Measurements from ENCODE around the gene CT45A9. TPM values are rescaled to one million over a fixed set of nuclear protein-coding genes. Genes with fewer than 3 reads are reported as not detected.
"Not testable (repeated sequence)": the region's sequence is repeated elsewhere in the genome, so short reads cannot be mapped to it uniquely, and the experiment has no call there.

CT45A9 gene
- total RNA-seq = not detected

GRCh38 chrX:135871712-135872111 is at the start of gene CT45A9:
CT45A9 (minus strand) TSS chrX:135871812; CDS start chrX:135868061, 3,751 bp downstream.
- H3K27ac Mint-ChIP-seq; H3K36me3 Mint-ChIP-seq; DNase-seq (ENCODE audit: low spot score in 2 of 2); ATAC-seq; H3K9me3 Mint-ChIP-seq: not testable (repeated sequence)

DNA sequence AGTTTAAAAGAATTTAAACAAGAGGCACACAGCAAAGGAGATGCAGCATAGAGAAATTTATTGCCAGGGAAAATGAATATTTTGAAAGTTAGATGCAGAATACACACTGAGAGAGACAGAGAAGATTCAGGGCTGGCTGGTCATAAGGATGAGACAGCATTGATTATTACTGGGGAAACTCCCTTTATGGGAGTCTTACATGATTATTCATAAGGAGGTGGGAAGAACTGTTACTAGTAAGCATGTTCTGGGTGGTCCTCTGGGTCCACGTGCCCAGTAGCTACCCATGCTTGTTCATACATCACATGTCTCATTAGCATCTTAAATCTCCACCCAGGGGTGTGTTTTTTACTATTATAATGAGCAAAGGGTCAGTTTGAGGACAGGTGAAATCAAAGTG is 48.9 kb upstream of the CT45A9 start:
- DNase-seq (ENCODE audit: low spot score in 2 of 2); H3K36me3 Mint-ChIP-seq; H3K9me3 Mint-ChIP-seq; ATAC-seq; H3K27ac Mint-ChIP-seq: not testable (repeated sequence)

GRCh38 chrX:135914404-135914803 is 42.8 kb upstream of the CT45A9 start:
- Mint-ChIP-seq H3K36me3 (no peaks in the 10 kb centered on the region), H3K27ac (no peak overlapping the region), H3K9me3 (no peaks in the 10 kb centered on the region)
- DNase-seq (ENCODE audit: low spot score in 2 of 2) (no peak), ATAC-seq (no peak)

DNA sequence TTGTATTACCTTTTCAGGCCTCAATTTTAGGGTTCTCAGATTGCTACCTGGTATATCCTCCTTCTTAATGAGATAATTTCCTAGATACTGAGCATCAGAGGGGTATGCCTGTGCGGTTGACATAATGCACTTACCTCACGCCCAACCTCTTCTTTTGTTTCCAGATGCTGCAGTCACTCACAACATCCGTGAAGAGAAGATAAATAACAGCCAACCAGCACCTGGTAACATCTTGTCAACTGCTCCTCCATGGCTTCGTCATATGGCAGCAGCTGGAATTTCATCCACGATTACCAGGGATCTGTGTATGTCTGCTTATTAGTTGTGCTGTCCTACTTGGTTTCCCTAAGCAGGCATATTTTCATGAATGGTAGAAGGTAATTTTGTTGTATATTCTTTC is 38.6 kb upstream of the CT45A9 start:
- Mint-ChIP-seq H3K27ac (no peak overlapping the region), H3K36me3 (no peaks in the 10 kb centered on the region), H3K9me3 (no peaks in the 10 kb centered on the region)
- ATAC-seq (no peak), DNase-seq (ENCODE audit: low spot score in 2 of 2) (no peak)

- Mint-ChIP-seq H3K36me3 (no peaks in the 10 kb centered on the region), H3K9me3 (no peaks in the 10 kb centered on the region), H3K27ac (no peak within 1 kb of the TSS)
- no peak for DNase-seq (ENCODE audit: low spot score in 2 of 2)
- no peak for ATAC-seq
Measured at GRCh38 chrX:135893294-135893817, 21.7 kb upstream of the CT45A9 start, which contains the start of the genes CT45A10 and SAGE1. CT45A10 (minus strand) TSS chrX:135893444; CDS start chrX:135885344, 8,100 bp downstream. SAGE1 (plus strand) TSS chrX:135893716; CDS start chrX:135896243, 2,527 bp downstream.

DNA sequence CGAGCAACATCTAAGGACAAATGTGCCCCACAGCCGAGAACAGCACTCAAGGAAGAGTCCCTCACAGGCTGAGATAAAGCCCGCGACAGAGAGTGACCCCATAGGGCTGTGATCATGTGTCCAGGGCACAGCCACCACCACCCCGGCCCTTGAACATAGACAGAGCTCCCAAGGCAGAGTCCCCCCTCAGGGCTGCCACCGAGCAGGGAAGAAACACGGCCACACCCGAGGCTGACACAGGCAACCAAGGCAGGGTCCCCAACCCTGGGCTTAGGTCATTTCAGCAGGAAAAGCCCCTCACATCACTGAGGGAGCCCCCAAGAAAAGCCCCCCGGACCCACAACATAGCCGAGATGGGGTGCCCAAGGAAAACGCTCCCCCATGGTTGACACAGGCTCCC is 21.2 kb upstream of the CT45A9 start:
- ATAC-seq (no peak), DNase-seq (ENCODE audit: low spot score in 2 of 2) (no peak)
- no peaks in the 10 kb centered on the region for H3K36me3 Mint-ChIP-seq
- no peak overlapping the region for H3K27ac Mint-ChIP-seq
- H3K9me3 Mint-ChIP-seq = no peaks in the 10 kb centered on the region

DNA sequence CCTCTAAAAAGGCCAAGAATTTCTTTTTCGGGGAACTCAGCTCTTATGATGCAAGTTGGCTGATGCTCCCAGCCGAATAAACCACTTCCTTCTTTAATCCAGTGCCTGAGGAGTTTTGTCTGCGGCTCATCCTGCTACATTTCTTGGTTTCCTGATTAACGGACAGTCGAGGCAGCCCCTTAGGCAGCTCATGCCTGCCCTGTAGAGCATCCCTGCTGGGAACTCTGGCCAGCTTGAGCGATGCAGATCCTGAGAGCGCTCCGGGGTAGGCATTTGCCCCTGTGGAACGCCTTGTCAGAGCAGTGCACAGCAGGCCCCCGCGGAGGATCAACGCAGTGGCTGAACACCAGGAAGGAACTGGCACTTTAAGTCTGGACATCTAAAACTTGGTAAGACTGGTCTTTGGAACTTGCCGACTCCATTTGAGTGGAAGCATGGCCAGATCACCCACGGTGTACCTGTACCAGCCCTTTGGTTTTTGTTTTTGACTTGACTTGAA is 18.5 kb upstream of the CT45A9 start:
- Mint-ChIP-seq H3K27ac (no peak overlapping the region), H3K36me3 (no peaks in the 10 kb centered on the region), H3K9me3 (no peaks in the 10 kb centered on the region)
- no peak for DNase-seq (ENCODE audit: low spot score in 2 of 2)
- no peak for ATAC-seq

DNA sequence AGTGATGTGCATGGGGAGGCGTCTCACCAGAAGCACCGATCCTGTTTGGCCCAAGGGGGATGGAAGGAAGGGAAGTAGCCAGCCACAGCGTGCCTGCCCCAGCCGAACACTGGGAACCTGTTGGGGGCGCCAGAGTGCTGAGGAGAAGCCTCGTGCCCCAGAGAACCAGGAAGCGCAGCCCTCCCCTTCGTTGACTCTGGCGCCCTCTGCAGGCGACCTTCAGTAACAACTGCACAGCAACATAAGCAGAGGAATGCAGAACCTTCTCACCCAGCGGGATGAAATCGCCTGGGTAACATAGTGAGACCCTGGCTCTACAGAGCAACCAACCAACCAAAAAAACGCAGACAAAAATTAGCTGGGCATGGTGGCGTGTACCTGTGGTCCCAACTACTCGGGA is 17.4 kb upstream of the CT45A9 start:
- not testable (repeated sequence) for ATAC-seq, H3K9me3 Mint-ChIP-seq, H3K27ac Mint-ChIP-seq, H3K36me3 Mint-ChIP-seq
- DNase-seq (ENCODE audit: low spot score in 2 of 2) = peak in 1 of 2 donors; percentile 52

- H3K27ac Mint-ChIP-seq = not testable (repeated sequence)
Measured at GRCh38 chrX:135888230-135888629, 16.6 kb upstream of the CT45A9 start.

DNA sequence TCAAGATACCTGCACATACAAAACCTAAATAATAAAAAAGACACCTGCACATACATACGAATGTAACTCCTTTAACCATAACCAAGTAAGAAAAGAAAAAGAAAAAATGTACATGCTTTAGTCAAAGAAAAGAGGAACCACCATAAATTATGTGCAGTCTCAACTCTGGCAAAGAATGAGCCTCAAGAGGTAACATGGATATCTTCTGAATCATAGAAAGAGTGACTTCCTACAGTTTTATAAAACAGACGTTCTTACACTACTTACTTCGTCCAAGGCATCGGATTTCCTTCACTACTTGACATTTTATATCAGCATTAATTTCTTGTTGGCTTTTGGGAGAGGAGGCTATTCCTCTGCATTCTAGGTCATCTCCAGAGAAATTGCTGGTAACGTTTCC is 11.1 kb upstream of the CT45A9 start:
- not testable (repeated sequence) for ATAC-seq; H3K9me3 Mint-ChIP-seq; H3K36me3 Mint-ChIP-seq; H3K27ac Mint-ChIP-seq; DNase-seq (ENCODE audit: low spot score in 2 of 2)

More at GRCh38 chrX:135888230-135888629, 16.6 kb upstream of the CT45A9 start:
- not testable (repeated sequence) for H3K9me3 Mint-ChIP-seq; ATAC-seq; H3K36me3 Mint-ChIP-seq; DNase-seq (ENCODE audit: low spot score in 2 of 2)

DNA sequence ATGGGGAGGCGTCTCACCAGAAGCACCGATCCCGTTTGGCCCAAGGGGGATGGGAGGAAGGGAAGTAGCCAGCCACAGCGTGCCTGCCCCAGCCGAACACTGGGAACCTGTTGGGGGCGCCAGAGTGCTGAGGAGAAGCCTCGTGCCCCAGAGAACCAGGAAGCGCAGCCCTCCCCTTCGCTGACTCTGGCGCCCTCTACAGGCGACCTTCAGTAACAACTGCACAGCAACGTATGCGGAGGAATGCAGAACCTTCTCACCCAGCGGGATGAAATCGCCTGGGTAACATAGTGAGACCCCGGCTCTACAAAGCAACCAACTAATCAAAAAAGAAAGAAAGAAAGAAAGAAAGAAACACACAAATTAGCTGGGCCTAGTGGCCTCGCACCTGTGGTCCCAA is 17.2 kb downstream of the CT45A9 start, which contains the start of gene CT45A8:
Gene CT45A8, minus strand, starts transcription at position 101 of the 400 bp plus-strand sequence. CDS start 3,755 bp downstream, outside the sequence.
- H3K9me3 Mint-ChIP-seq; H3K27ac Mint-ChIP-seq; H3K36me3 Mint-ChIP-seq; DNase-seq (ENCODE audit: low spot score in 2 of 2); ATAC-seq: not testable (repeated sequence)

- H3K27ac Mint-ChIP-seq; DNase-seq (ENCODE audit: low spot score in 2 of 2); ATAC-seq; H3K9me3 Mint-ChIP-seq; H3K36me3 Mint-ChIP-seq: not testable (repeated sequence)
Measured at GRCh38 chrX:135837180-135837579, 34.4 kb downstream of the CT45A9 start, which contains the start of gene CT45A7. CT45A7 (minus strand) TSS chrX:135837280; CDS start chrX:135833533, 3,747 bp downstream.

- DNase-seq (ENCODE audit: low spot score in 2 of 2); H3K9me3 Mint-ChIP-seq; H3K36me3 Mint-ChIP-seq; H3K27ac Mint-ChIP-seq; ATAC-seq: not testable (repeated sequence)
Measured at GRCh38 chrX:135819912-135820311, 51.7 kb downstream of the CT45A9 start, which contains the start of gene CT45A2. CT45A2 (minus strand) TSS chrX:135820012; CDS start chrX:135816265, 3,747 bp downstream.

Other genes starting within 250 kb of the CT45A9 start
- not detected for gene CT45A1, start 158.2 kb downstream of the CT45A9 start, total RNA-seq
- not detected for gene CT45A3, start 103.6 kb downstream of the CT45A9 start, total RNA-seq
- gene CT45A5, start 86.3 kb downstream of the CT45A9 start, total RNA-seq = under 1 TPM in 1 of 2 donors, not detected in 1; 0.29 TPM
- gene CT45A6, start 69.0 kb downstream of the CT45A9 start, total RNA-seq = not detected
- not detected for gene CT45A2, start 51.8 kb downstream of the CT45A9 start, total RNA-seq
- gene CT45A7, start 34.5 kb downstream of the CT45A9 start, total RNA-seq = not detected
- not detected for gene CT45A8, start 17.3 kb downstream of the CT45A9 start, total RNA-seq
- gene CT45A10, start 21.6 kb upstream of the CT45A9 start, total RNA-seq = not detected
- gene SAGE1, start 21.9 kb upstream of the CT45A9 start, total RNA-seq = not detected
- gene MMGT1, start 102.2 kb upstream of the CT45A9 start, total RNA-seq = 10 to 100 TPM; 12.4 to 20.1 TPM
- 10 to 100 TPM; 11.3 to 12.5 TPM for gene SLC9A6, start 113.6 kb upstream of the CT45A9 start, total RNA-seq

Data from activated naive CD4-positive, alpha-beta T cell treated with anti-CD3 and anti-CD28 coated beads, Interleukin-2, amount 50 U/mL, for 72 hours (primary cell).